ENCODE data around the gene RAB11B. TPM values are rescaled to one million over a fixed set of nuclear protein-coding genes. Genes with fewer than 3 reads are reported as not detected.
A peak's percentile ranks its signal among the peaks of the same experiment; 100 is the strongest.
"Not testable (repeated sequence)": the region's sequence is repeated elsewhere in the genome, so short reads cannot be mapped to it uniquely, and the experiment has no call there.

The RAB11B gene
- total RNA-seq, 4 donors from 2014 or later: 91.2 to 137 (median 113) TPM

- no peak for DNase-seq
- H3K27me3 ChIP-seq: no peaks in the 10 kb centered on the region
- no peaks in the 10 kb centered on the region for H3K9me3 ChIP-seq
- intact Hi-C loops (cut with DNase I): no loop called here
- peaks cover 26 to 41% of the 10 kb centered on the region in 2 donors for H3K4me1 ChIP-seq
- H3K4me3 ChIP-seq (replicated peaks in 1 of 3): no peak overlapping the region
- TF ChIP-seq POLR2A (IDR thresholded peaks at IDR 0.05): no peak
- TF ChIP-seq CTCF (IDR thresholded peaks at IDR 0.05): no peak
- peak overlapping the region in 1 of 3 donors; percentile 28 for H3K27ac ChIP-seq
- peaks cover 28 to 44% of the 10 kb centered on the region in 2 donors for H3K36me3 ChIP-seq
- 73 to 95% methylated on average over 3 to 44 of the region's 44 CpGs for WGBS, 2 donors
Measured at GRCh38 chr19:8403098-8403819, 13.1 kb downstream of the RAB11B start.

- Histone ChIP-seq H3K27me3 (no peaks in the 10 kb centered on the region), H3K4me1 (peaks cover 24 to 36% of the 10 kb centered on the region in 2 donors), H3K9me3 (no peaks in the 10 kb centered on the region), H3K4me3 (replicated peaks in 1 of 3) (no peak overlapping the region), H3K36me3 (peaks cover 28 to 44% of the 10 kb centered on the region in 2 donors), H3K27ac (no peak overlapping the region)
- intact Hi-C loops (cut with DNase I): no loop called here
- no peak for TF ChIP-seq CTCF (IDR thresholded peaks at IDR 0.05)
- no peak for TF ChIP-seq POLR2A (IDR thresholded peaks at IDR 0.05)
- WGBS, 2 donors: 88 to 91% methylated on average over 17 to 24 of the region's 24 CpGs
- DNase-seq: no peak
Measured at GRCh38 chr19:8403820-8404109, 13.6 kb downstream of the RAB11B start.

- peaks cover 28 to 42% of the 10 kb centered on the region in 2 donors for H3K36me3 ChIP-seq
- H3K4me3 ChIP-seq (replicated peaks in 1 of 3): no peak overlapping the region
- intact Hi-C loops (cut with DNase I): no loop called here
- no peaks in the 10 kb centered on the region for H3K27me3 ChIP-seq
- TF ChIP-seq POLR2A (IDR thresholded peaks at IDR 0.05) (no peak), CTCF (IDR thresholded peaks at IDR 0.05) (no peak)
- H3K4me1 ChIP-seq: peaks cover 16 to 28% of the 10 kb centered on the region in 2 donors
- no peaks in the 10 kb centered on the region for H3K9me3 ChIP-seq
- H3K27ac ChIP-seq: peak overlapping the region; percentile 41 to 64 (median 58)
- 83 to 93% methylated on average over 15 to 16 of the region's 18 CpGs for WGBS, 2 donors
- DNase-seq: no peak
Measured at GRCh38 chr19:8404391-8405151, 14.4 kb downstream of the RAB11B start.

- DNase-seq; intact Hi-C loops (cut with DNase I); H3K4me3 ChIP-seq (replicated peaks in 1 of 3); H3K27ac ChIP-seq; H3K27me3 ChIP-seq; H3K36me3 ChIP-seq; H3K9me3 ChIP-seq: not testable (repeated sequence)
- peaks cover 25 to 28% of the 10 kb centered on the region in 2 donors for H3K4me1 ChIP-seq
- 83 to 84% methylated on average over 13 of the region's 13 CpGs for WGBS, 2 donors
Measured at GRCh38 chr19:8410718-8411117, 20.6 kb downstream of the RAB11B start.

- H3K4me3 ChIP-seq (replicated peaks in 1 of 3): peak within 1 kb of the TSS; percentile 11 to 76 (median 51)
- WGBS, 2 donors: 24 to 25% methylated on average over 14 to 20 of the region's 89 CpGs
- peak within 1 kb of the TSS in 1 of 3 donors; percentile 66 for H3K27ac ChIP-seq
- no peaks in the 10 kb centered on the region for H3K9me3 ChIP-seq
- DNase-seq: peak; percentile 98
- TF ChIP-seq CTCF (IDR thresholded peaks at IDR 0.05) (peak; percentile 34 to 85 (median 59)), POLR2A (IDR thresholded peaks at IDR 0.05) (peak; percentile 43 to 75)
- intact Hi-C loops (cut with DNase I): no loop called here
- no peaks in the 10 kb centered on the region for H3K27me3 ChIP-seq
- peaks cover 27 to 39% of the 10 kb centered on the region in 2 donors for H3K4me1 ChIP-seq
- no peaks in the 10 kb centered on the region for H3K36me3 ChIP-seq
Measured at GRCh38 chr19:8412783-8413628, 22.8 kb downstream of the RAB11B start, which contains the start of gene MARCHF2. MARCHF2 (plus strand) TSS chr19:8413305; CDS start chr19:8421841, 8,536 bp downstream.
